ENCODE results near the gene FABP2. TPM values are rescaled to one million over a fixed set of nuclear protein-coding genes. Genes with fewer than 3 reads are reported as not detected.

Gene FABP2
- total RNA-seq, 2 experiments from 2014 or later, result not detected

- intact Hi-C loops (cut with micrococcal nuclease), result no loop called here
- POLR2A ChIA-PET, result interaction anchor here (1.6 kb wide), 1 partner anchor 13 kb away, joined by 4 read pairs; no protein-coding TSS in a partner anchor
Measured at GRCh38 chr4:119297795-119298194, 24.1 kb downstream of the FABP2 start.

GRCh38 chr4:119296356-119296755, 25.6 kb downstream of the FABP2 start:
- ATAC-seq (no peak), DNase-seq (no peak)
- CTCF ChIA-PET, result interaction anchor here (1.5 to 4.7 kb wide), 2 partner anchors 254 to 255 kb away, joined by 6 to 28 read pairs; no protein-coding TSS in a partner anchor
- no peaks in the 10 kb centered on the region for H3K27me3 Mint-ChIP-seq
- H3K9me3 Mint-ChIP-seq, result peaks cover 6% of the 10 kb centered on the region
- H3K4me3 Mint-ChIP-seq, result no peak overlapping the region
- peak overlapping the region; percentile 3 for H3K27ac Mint-ChIP-seq
- no peak for TF ChIP-seq CTCF (IDR thresholded peaks at IDR 0.05)
- POLR2A ChIA-PET, result no interaction called here
- intact Hi-C loops (cut with micrococcal nuclease), result no loop called here
- H3K4me1 Mint-ChIP-seq (ENCODE audit: low read depth), result peaks cover 21% of the 10 kb centered on the region
- peaks cover 44% of the 10 kb centered on the region for H3K36me3 Mint-ChIP-seq (ENCODE audit: low read depth)

More at GRCh38 chr4:119297795-119298194, 24.1 kb downstream of the FABP2 start:
- peaks cover 25% of the 10 kb centered on the region for H3K4me1 Mint-ChIP-seq (ENCODE audit: low read depth)
- DNase-seq (no peak), ATAC-seq (no peak)
- peak overlapping the region; percentile 92 for H3K4me3 Mint-ChIP-seq
- H3K27me3 Mint-ChIP-seq, result no peaks in the 10 kb centered on the region
- no peak for TF ChIP-seq CTCF (IDR thresholded peaks at IDR 0.05)
- H3K36me3 Mint-ChIP-seq (ENCODE audit: low read depth), result peaks cover 45% of the 10 kb centered on the region
- CTCF ChIA-PET, result interaction anchor here (0.7 to 4.7 kb wide), 3 partner anchors 11 to 1782 kb away, joined by 3 to 28 read pairs (median 15); no protein-coding TSS in a partner anchor
- H3K27ac Mint-ChIP-seq, result peak overlapping the region; percentile 68
- peaks cover 6% of the 10 kb centered on the region for H3K9me3 Mint-ChIP-seq

DNA sequence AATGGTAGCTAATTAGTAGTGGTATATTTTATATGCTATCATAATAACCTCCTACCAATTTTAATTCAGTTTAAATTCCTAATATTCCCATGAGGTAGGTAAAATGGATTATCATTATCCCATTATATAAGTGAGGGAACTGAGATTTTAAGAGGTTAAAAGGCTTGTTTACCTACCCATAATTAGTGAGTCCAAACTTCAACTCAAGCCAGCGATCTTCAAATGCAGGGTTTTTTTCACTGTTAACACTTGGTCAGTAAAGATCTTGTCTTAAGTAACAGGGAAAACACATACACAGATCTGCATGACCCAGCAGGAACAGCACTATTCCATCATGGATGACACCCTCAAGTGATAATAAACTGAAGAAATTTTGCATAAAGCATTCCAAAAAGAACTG, 31.3 kb downstream of the FABP2 start:
- H3K4me3 Mint-ChIP-seq, result no peak overlapping the region
- DNase-seq (no peak), ATAC-seq (no peak)
- POLR2A ChIA-PET, result interaction anchor here (0.6 to 1.5 kb wide), 2 partner anchors 78 to 551 kb away, joined by 3 to 7 read pairs; partner anchors contain the start of gene USP53
- no peaks in the 10 kb centered on the region for H3K27me3 Mint-ChIP-seq
- intact Hi-C loops (cut with micrococcal nuclease), result no loop called here
- TF ChIP-seq CTCF (IDR thresholded peaks at IDR 0.05), result no peak
- CTCF ChIA-PET, result interaction anchor here (6.3 kb wide), 1 partner anchor 250 kb away, joined by 57 read pairs; no protein-coding TSS in a partner anchor
- no peaks in the 10 kb centered on the region for H3K9me3 Mint-ChIP-seq
- H3K36me3 Mint-ChIP-seq (ENCODE audit: low read depth), result peaks cover 1% of the 10 kb centered on the region
- H3K27ac Mint-ChIP-seq, result no peak overlapping the region
- H3K4me1 Mint-ChIP-seq (ENCODE audit: low read depth), result no peaks in the 10 kb centered on the region

GRCh38 chr4:119289313-119289712, 32.6 kb downstream of the FABP2 start:
- Mint-ChIP-seq H3K4me1 (ENCODE audit: low read depth) (peaks cover 7% of the 10 kb centered on the region), H3K4me3 (no peak overlapping the region)
- TF ChIP-seq CTCF (IDR thresholded peaks at IDR 0.05), result no peak

DNA sequence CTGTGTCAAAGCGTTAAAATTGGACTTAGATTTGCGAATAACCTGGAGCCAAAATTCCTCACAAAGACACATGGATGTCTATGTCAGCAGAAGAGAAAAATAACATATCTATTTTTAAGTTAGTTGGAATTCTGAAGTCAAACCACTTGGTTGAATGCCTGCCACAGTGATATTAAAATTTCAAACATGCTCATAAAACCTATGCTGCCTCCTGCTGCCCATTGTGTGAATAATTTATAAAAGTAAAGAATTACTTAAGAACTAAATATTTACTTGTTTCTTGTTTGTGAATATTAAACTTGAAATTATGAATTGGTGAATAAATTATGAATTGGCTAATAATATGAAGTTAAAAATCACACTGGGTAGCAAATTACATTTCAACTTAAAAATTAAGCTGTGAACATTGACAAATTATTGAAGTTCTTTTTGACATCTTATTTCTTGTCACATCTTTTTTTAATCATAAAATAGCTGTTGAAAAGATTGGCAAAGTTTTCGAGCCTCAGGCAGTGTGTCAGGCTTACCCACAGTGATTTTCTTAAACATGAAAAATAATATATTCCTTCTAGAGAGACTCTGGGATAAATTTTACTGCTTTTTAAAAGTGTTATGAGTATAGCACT, 35.4 kb downstream of the FABP2 start:
- intact Hi-C loops (cut with micrococcal nuclease), result loop anchor here (1.0 to 5.0 kb wide), 2 partner anchors 74 to 304 kb away; partner anchors contain the start of gene USP53
- DNase-seq (peak; percentile 43), ATAC-seq (peak; percentile 39)
- Mint-ChIP-seq H3K4me1 (ENCODE audit: low read depth) (peaks cover 19% of the 10 kb centered on the region), H3K4me3 (no peak overlapping the region), H3K27ac (no peak overlapping the region), H3K9me3 (no peaks in the 10 kb centered on the region), H3K36me3 (ENCODE audit: low read depth) (peaks cover 2% of the 10 kb centered on the region), H3K27me3 (no peaks in the 10 kb centered on the region)
- ChIA-PET CTCF (interaction anchor here (0.7 to 1.1 kb wide), 10 partner anchors 9 to 305 kb away, joined by 3 to 22 read pairs (median 4); partner anchors contain the start of gene USP53), POLR2A (no interaction called here)
- peak; percentile 74 for TF ChIP-seq CTCF (IDR thresholded peaks at IDR 0.05)

More at GRCh38 chr4:119289313-119289712, 32.6 kb downstream of the FABP2 start:
- no peak for DNase-seq
- no peak for ATAC-seq
- H3K27ac Mint-ChIP-seq, result no peak overlapping the region
- H3K27me3 Mint-ChIP-seq, result no peaks in the 10 kb centered on the region
- H3K36me3 Mint-ChIP-seq (ENCODE audit: low read depth), result peaks cover 3% of the 10 kb centered on the region
- ChIA-PET CTCF (interaction anchor here (6.3 kb wide), 1 partner anchor 249 kb away, joined by 57 read pairs; no protein-coding TSS in a partner anchor), POLR2A (interaction anchor here (1.1 to 1.5 kb wide), 2 partner anchors 10 to 77 kb away, joined by 3 to 7 read pairs; partner anchors contain the start of gene USP53)
- intact Hi-C loops (cut with micrococcal nuclease), result loop anchor here (5.0 kb wide), 1 partner anchor 77 kb away; the partner anchor contains the start of gene USP53
- no peaks in the 10 kb centered on the region for H3K9me3 Mint-ChIP-seq
